Measurements from ENCODE around the gene QPCT.
"Not testable (repeated sequence)": the region's sequence is repeated elsewhere in the genome, so short reads cannot be mapped to it uniquely, and the experiment has no call there.

QPCT gene

GRCh38 chr2:37344453-37345361 lies at the start of gene QPCT:
QPCT (plus strand) TSS chr2:37344630; CDS start chr2:37344732, 102 bp downstream.
- no peak for DNase-seq

- DNase-seq, result not testable (repeated sequence)
Observed at GRCh38 chr2:37294858-37295257, 49.6 kb upstream of the QPCT start.

DNA sequence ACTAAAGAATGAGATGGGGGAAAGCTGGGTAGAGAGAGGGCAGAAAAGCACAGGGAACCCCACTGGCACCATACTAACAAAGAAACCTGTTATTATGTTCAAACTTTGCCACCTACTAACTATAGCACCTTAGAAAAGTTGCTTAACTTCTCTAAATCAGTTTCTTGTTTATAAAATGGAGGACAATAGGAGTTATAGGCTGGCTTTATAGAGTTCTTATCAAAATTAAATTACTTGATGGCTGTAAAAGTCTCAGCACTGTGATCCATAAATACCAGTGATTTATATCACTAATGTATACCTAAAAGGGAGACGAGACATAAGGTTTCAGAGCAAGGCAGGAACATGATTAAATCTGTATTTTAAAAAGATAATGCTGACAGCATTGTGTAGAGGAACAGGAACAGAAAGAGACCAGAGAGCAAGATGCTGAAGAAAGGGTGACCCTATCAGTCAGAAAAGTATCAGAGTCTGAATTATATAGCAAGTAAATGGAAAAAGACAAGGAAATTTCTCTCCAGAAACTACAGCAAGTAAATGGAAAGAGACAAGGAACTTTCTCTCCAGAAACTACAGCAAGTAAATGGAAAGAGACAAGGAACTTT lies 48.9 kb upstream of the QPCT start:
- no peak for DNase-seq

- DNase-seq, result no peak
Observed at GRCh38 chr2:37297632-37298031, 46.8 kb upstream of the QPCT start.

DNA sequence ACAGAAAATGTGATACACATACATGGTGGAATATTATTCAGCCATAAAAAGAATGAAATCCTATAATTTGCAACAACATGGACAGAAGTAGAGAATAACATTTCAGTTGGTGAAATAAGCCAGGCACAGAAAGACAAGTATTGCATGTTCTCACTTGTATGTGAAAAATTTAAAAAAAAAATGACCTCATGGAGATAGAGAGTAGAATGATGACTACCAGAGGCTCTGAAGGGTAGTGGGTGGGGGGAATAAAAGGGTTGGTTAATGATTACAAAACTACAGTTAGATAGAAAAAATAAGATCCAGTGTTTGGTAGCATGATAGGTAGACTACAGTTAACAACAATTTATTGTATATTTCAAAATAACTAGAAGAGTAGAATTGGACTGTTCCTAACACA lies 44.3 kb upstream of the QPCT start:
- DNase-seq, result no peak

- DNase-seq, result no peak
Observed at GRCh38 chr2:37300578-37300977, 43.9 kb upstream of the QPCT start.

DNA sequence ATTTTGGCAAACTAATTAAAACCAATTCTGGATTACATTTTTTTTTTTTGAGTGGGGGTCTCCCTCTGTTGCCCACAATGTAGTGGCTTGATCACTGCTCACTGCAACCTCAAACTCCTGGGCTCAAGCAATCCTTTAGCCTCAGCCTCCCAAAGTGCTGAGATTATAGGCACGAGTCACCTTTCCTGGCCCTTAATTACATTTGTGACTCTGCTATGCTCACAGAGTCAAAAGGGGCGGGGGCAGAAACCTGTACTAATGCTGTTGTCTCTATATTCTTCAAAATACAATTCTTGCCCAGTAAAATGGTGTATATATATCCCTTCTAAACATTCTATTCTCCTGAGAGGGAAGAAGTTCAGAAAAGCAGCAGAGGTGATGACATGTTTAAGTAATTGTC lies 43.0 kb upstream of the QPCT start:
- DNase-seq, result no peak

- no peak for DNase-seq
Observed at GRCh38 chr2:37302701-37303252, 41.7 kb upstream of the QPCT start.

DNA sequence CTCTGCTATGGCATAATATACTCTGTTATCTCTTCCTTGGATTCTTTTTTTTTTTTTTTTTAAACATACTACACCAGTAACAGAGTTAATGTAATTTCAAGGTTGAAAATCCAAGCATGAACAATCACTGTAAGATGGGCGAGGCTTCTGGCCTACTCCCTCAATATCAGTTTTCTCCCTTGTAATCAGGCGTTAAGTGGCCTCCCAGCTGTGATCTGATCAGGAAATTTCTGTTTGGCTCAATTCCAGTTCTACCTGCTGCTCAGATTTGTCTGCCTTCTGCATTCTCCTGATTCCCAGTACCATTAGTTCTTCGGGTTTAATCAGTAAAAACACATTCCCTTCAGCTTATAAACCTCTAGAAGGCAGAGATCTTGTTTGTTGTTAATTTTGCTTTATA lies 38.4 kb upstream of the QPCT start:
- peak; percentile 31 for DNase-seq

GRCh38 chr2:37307500-37307899 lies 36.9 kb upstream of the QPCT start:
- DNase-seq, result no peak

DNA sequence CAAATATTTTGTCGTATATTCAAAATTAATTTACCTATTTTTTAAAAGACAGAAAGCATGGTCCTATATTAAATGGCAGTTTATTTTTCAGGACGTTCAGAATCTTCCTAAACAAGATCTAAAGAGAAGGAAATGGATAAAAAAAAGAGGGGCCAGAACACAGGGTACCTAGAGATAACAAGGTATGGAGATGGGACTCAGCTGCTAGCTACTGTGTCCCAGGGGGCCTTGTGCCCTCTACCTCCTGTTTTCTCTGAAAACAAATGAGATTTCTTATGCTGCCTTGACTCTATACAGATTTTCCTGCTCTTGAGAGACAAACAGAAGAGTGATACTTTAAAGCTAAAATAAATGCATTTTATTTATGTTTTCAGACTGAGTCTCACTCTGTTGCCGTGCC lies 29.1 kb upstream of the QPCT start:
- DNase-seq, result no peak

- no peak for DNase-seq
Observed at GRCh38 chr2:37316181-37316580, 28.2 kb upstream of the QPCT start.

GRCh38 chr2:37317746-37318145 lies 26.7 kb upstream of the QPCT start:
- no peak for DNase-seq

- no peak for DNase-seq
Observed at GRCh38 chr2:37318401-37318800, 26.0 kb upstream of the QPCT start.

- DNase-seq, result no peak
Observed at GRCh38 chr2:37319754-37320609, 24.4 kb upstream of the QPCT start.

DNA sequence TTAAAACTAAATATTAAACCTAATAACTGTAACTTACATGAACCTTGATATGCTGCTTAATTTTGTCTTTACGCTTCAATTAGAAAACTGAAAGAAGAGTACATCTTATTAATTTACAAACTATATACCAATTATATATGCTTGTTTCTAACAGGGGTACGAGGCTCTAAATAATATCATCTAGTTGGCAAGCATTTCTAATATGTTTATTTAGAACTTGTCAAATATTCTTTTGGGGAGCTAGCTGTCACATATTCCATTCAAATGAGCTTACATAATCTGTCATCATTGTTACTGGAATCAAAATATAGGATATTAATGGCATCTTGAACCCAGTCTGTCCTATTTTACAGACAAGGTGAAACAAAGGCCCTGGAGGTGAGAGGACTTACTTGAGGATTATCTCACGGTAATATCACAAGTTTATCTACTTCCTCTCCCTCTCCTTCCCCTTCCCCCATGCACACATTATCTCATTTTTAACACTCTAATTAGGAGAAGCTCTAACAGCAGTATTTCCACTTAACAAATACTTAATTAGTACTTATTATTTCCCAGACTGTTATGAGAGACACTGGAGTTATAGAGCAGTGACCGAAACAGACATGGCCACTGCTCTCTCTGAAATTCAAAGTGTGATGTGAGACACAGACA lies 23.3 kb upstream of the QPCT start:
- DNase-seq, result no peak

- DNase-seq, result no peak
Observed at GRCh38 chr2:37322368-37322767, 22.1 kb upstream of the QPCT start.

GRCh38 chr2:37323176-37323780 lies 21.2 kb upstream of the QPCT start:
- DNase-seq, result no peak

- DNase-seq, result no peak
Observed at GRCh38 chr2:37323781-37324535, 20.5 kb upstream of the QPCT start.

GRCh38 chr2:37324536-37324785 lies 20.0 kb upstream of the QPCT start:
- no peak for DNase-seq

GRCh38 chr2:37324786-37325624 lies 19.4 kb upstream of the QPCT start, which contains the start of gene PRKD3:
PRKD3 (minus strand) TSS chr2:37324833; CDS start chr2:37316524, 8,309 bp downstream.
- no peak for DNase-seq
